Activated CD8-positive, alpha-beta memory T cell treated with anti-CD3 and anti-CD28 coated beads, Interleukin-2, amount 50 U/mL, for 4 hours (primary cell): ENCODE measurements around the gene CAP2.

ENCODE experiments used
- DNase-seq: peaks from one replicate; pipeline ENCODE4 v3.0.0-alpha.2; 2020

CAP2 gene, protein sequence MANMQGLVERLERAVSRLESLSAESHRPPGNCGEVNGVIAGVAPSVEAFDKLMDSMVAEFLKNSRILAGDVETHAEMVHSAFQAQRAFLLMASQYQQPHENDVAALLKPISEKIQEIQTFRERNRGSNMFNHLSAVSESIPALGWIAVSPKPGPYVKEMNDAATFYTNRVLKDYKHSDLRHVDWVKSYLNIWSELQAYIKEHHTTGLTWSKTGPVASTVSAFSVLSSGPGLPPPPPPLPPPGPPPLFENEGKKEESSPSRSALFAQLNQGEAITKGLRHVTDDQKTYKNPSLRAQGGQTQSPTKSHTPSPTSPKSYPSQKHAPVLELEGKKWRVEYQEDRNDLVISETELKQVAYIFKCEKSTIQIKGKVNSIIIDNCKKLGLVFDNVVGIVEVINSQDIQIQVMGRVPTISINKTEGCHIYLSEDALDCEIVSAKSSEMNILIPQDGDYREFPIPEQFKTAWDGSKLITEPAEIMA

DNA sequence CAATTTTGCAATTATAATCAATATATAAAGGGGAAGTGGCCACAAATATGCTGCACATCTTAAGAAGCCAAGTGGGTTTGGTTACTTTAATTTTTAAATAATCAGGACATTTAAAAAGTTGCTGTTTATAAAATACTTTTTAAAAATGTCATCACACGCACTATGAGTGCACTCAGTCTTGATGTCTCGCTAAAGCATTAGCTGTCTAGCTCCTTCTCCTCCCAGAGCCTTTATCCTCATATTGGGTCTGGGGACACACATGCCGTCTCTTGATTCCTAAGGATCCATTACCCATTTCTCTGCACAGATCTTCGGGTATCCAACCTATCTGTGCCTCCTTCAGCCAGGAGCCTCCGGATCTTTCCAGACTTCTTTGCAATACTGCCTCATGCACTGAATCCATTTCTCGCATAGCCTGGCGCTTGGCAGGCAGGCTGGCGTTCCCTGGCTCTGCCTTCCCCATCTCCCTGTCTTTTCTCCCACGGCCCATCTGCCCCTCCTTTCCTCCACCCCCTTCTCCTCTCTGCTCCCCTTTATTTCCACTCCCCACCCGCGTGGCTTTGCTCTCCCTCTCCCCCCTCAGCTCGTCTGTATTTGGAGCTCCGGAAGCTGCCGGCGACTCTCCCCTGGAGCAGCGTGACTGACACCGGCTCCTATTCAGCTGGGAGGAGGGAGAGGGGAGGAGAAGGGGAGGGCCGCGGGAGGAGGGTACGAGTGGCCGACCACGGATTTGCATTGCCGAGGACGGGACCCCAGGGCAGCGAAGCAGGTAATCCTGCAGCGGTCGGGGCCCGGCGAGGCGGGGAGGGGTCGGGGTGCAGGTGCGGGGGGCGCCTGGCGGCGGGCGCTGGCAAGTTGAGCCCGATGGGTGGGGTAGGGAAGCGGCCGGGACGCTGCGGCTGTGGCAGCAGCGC is at the start of gene CAP2:
TSS of gene CAP2 (plus strand) at position 618 of the 914 bp plus-strand sequence. CDS start 27,961 bp downstream, outside the sequence.
- no peak for DNase-seq

DNA sequence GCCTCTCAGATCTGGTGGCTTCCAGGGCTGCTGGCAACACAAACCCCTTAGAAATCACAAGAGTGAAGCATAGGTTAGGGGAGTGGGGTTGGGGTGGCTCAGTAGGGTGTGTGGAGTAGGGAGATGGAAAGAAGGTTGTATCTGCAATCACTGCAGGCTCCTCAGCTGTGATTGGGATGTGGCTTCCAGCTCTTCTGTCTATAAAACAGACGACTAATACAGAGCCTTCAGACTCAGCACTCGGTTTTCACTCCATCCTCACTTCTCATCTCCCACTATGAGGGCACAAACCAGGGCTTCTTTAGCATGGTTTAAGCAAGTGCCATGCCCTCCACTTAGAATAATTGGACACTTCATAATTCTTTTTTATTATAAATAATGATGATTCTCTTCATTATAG is 46.4 kb upstream of the CAP2 start:
- no peak for DNase-seq

DNA sequence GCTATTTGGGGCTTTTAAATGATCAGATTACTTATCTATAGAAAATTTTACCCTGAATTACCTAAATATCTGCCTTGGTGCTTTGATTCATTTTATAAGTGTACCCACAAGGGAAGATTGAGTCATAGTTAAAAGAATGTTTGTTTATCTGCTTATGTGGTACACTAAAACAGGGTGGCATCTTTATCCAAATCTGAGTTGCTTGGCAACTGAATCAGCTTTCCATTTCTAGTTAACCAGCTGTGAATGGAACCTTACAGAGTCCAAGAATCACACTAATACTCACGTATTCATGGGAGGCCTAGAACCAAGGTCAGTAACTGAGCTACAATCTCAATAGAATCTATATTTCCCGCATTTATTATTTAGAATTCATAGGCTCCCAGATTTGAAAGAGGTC is 44.0 kb upstream of the CAP2 start:
- no peak for DNase-seq

DNA sequence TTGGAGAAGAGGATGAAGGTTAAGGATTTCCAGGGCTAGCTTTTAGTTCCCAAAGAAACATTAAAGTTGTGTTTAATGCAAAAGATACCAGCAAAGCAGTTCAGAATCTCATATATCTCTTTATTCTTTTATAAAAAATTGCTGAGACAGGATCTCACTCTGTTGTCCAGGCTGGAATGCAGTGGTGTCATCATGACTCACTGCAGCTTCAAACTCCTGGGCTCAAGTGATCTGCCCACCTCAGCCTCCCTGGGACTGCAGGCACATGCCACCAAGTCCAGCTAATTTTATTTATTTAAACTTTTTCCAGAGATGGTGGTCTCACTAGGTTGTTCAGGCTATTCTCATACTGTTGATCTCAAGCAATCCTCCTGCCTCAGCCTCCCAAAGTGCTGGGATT is 41.1 kb upstream of the CAP2 start:
- no peak for DNase-seq

DNA sequence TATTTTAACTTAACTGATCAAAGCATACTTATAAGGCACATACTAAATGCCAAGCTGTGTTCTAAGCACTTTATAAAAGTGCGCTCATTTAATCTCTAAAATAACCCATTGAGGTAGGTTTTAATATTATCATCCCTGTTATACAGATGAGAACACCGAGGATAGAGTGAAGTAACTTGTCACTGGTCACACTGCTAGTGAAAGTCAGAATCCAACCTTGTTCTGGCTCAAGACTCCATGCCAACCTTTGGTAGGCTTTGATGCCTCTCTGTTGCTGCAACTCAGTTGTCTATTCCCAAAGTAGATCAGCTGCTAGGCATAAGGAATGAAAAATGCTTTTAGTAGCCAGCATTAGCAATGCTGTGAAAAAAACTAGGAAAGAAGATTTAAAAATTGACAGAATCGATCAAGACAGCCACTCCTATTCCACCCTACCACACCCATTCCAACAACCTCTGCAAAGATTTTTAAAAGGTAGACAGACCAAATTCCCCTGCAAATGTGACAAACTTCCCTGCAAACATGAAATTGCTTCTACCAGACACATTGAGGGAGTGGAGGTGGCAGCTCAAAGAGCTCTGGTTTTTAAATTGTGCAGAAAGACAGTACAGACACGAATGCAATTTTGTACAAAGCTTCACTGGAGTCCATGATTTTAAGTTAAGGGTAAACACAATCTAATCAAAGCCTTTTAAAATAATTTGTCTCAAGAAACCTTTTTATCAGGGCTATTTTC is 39.8 kb upstream of the CAP2 start:
- no peak for DNase-seq

DNA sequence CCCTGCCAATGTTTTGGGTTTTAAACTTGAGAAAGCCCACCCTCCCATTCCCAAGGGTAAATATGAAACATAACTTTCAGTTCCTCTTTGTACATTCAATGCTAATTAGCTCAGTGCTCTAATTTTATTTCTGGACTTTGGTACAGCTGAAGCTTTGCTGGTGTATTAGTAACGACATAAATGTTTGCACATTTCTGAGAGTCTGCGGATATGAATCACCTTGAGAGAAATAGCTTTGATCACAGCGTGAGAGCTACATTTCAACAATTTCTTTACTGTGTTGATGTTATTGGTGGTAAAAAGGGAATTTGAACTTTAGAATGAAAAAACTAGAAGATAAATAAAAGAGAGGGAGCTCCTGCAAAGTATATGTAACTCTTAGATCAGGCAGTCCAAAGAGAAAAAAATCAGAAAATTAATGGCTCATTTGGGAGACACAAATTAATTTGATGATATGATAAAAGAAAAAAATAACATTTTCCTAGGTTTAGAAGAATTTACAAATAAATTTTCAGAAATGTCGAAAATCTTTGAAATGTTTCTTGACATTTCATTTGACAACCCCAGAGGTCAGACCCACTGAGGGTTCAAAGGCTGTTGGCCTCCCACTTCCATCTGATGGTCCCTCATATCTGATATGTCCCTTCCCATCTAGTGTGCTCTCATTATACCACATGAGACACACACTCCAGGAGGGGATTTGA is 38.5 kb upstream of the CAP2 start:
- DNase-seq: no peak

DNA sequence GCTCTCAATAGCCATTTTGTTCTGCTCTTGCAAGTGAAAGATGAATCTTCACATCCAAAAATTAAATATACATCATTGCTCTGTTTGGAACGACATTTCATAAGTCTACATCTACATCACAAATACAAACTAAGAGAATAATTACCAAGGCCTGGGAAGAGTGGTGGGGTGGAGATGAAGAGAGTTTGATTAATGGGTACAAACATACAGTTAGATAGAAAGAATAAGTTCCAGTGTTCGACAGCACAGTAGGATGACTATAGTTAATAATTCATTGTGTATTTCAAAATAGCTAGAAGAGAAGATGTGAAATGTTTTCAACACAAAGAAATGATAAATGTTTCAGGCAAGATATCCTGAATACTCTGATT is 38.0 kb upstream of the CAP2 start:
- no peak for DNase-seq

DNA sequence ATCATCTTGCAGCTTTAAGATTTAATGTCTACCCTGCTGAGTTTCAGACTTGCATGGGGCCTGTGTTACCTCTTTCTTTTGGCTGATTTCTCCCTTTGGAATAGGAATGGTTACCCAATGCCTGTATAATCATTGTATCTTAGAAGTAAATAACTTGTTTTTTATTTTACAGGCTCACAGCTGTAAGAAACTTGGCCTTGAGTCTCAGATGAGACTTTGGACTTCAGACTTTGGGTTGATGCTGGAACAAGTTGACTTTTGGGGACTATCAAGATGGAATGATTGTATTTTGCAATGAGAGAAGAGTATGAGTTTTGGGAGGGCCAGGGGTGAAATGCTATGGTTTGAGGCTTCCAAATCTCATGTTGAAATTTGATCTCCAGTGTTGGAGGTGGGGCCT is 34.9 kb upstream of the CAP2 start:
- DNase-seq: no peak

DNA sequence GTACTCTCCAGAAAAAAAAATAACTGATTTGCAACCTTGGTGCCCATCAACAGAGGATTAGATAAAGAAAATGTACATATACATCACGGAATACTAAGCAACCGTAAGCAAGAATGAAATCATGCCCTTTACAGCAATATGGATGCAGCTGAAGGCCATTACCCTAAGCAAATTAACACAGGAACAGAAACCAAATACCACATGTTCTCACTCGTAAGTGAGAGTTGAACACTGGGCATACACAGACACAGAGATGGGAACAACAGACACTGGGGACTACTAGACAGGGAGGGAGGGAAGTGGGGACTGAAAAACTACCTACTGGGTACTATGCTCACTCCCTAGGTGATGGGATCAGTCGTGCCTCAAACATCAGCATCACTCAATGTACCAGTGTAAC is 32.8 kb upstream of the CAP2 start:
- DNase-seq: no peak

DNA sequence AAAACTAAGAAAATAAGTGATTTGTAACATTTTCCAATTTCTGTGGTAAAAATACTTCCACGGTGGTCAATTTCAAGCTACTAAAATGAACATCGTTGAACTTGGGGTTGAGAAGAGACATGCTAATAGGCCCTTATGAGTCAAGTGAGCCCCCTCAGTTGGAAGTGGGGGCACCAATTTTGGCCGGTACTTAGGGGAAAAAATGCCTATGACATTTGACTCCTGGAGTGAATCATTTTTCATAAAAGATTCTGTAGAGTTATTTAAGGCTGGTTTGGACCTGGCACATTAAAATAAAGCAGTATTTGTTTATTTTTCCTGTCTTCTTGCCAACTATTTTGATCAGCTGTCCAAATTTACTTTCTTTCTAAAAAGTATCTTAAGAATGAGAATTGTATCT is 32.4 kb upstream of the CAP2 start:
- DNase-seq: no peak

DNA sequence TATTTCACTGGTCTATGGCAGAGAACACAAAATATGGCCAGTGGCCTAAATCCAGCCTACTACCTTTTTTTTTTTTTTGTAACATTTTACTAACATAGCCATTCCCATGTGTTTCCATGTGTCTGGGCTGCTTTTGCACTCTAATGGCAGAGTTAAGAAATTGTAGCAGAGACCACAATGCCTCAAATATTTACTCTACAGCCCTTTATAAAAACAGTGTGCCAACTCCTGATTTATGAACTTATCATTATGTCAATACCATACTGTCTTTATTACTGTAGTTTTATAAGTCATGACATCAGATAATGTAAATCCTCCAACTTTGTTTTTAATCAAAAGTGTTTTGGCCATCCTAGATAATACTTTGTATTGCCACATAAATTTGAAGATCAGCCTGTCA is 27.4 kb upstream of the CAP2 start:
- DNase-seq: no peak

DNA sequence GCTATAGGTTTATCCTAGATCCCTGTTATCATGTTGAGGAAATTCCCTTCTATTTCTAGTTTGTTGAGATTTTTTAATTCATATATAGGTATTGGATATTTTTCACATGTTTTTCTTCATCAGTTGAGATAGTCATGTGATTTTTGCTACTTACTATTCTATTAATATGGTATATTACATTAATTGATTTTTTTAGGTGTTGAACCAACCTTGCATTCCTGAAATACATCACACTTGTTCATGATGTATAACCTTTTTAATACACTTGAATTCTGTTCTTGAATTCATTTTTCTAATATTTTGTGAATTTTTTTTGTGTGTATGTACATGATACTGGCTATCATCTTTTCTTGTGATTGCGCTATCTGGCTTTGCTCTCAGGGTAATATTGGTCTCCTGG is 25.5 kb upstream of the CAP2 start:
- DNase-seq: no peak

DNA sequence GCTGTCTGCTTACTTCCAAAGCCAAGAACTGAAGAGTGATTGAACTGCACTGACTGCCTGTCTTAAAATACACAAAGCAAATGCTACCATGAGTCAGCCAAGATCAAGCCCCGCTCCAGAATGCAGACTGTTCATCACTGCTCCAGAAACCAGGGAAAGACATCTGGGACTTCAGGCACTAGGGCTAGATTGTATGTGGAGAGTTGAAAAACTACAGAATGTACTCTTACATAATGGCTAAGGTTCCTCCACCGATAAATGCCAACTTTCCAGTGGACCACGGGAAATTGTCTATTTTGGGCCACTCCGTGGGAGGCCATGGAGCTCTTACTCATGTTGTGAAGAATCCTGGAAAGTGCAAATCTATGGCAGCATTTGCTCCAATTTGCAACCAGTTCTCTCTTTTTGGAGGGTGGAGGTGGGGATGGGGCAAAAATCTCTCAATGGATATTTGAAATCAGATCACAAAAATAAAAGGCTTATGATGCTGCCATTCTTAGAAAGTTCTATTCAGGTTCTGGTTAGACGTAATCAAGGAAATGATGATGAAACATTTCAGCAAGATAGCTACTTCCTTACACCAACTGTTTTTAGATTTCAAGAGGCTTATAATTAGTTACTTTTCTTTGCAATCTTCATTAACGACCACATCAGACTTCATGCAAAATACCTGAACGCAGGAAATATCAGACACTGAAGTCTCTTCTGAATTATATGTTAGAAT is 11.8 kb upstream of the CAP2 start:
- no peak for DNase-seq

DNA sequence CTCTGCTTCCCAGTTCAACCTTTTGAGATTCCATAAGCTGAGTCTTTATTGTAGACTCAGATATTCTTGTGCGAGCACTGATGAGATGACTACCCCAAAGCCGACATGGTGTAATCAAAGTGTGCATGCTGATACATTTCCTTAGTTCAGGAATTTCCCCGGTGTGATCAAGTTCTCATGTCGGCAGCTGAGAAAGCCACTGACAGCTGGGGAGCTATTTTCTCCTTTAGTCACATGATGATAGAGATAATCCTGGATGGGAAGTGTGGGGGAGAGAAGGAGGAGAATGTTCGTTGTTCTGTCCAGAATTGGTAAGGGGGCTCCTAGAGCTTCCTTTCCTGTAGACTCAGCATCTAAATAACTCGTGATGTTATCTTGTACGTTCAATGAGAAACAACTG is 7.7 kb upstream of the CAP2 start:
- DNase-seq: no peak

DNA sequence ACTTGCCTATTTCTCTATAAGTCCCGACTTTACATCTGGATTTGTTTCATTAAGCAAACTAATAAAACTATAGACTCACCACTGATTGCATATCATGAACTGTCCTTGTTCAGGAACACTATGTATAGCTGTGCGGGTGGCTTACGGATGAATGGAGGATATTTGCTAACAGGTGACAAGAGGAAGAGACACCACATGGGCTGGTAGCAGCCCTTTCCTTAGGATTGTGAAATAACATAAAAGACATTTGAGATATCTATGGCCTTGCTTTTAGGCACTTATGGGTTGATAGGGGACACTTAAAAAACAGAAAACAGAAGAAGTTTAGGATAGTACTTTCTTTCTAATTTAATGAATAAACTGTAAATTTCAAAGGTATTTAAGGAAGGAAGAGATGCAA is 5.0 kb upstream of the CAP2 start:
- DNase-seq: no peak

DNA sequence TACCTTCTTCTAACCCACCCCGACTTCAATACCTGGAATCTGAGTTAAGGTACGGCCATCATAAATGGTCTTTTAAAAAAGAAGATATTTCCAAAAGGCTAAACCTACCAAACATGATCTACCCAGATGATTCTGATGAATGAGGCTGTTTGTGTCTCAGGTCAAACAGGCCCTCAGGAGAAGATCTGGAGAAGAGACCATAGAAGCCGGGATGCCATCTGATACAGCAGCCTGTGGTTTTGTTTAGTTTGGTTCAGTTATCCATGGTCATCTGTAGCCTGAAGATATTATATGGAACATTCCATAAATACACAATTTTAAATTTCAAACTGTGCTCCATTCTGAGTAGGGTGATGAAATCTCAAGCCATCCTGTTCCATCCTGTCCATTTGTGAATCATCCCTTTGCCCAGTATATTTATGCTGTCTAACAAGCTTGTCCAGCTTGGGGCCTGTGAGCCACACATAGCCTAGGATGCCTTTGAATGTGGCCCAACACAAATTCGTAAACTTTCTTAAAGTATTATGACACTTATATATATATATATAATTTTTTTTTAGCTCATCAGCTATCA is 4.0 kb upstream of the CAP2 start:
- DNase-seq: no peak

DNA sequence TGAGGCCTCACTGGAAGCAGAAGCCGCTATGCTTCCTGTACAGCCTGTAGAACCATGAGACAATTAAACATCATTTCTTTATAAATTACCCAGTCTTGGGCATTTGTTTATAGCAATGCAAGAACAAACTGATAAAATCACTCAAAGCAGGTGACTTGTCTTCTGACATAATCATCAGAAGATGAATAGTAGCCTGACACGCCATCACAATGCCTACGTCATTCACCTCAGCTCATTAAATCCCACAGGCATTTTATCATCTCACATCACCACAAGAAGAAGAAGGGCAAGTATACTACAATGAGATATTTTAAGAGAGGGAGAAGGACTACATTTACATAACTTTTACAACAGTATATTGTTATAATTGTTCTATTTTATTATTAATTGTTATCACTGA is 3.1 kb upstream of the CAP2 start:
- no peak for DNase-seq

DNA sequence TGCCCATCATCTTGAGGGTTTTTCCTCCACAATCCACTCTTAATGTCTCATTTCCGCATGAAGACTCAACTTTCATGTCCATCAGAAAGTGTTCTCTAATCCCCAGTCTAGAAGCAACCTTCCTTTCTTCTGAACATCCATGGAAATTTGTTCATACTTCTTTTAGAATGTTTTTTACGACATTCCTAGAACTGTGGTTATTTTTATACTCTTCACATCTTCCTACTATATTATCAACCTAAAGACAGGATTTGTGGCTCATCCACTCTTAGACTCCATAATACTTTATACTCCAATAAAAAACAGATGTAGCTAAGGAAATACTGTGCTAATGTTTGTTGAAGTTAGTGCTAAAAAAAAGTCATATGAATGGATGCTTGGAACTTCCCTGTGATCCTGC is 1.4 kb upstream of the CAP2 start:
- DNase-seq: no peak

DNA sequence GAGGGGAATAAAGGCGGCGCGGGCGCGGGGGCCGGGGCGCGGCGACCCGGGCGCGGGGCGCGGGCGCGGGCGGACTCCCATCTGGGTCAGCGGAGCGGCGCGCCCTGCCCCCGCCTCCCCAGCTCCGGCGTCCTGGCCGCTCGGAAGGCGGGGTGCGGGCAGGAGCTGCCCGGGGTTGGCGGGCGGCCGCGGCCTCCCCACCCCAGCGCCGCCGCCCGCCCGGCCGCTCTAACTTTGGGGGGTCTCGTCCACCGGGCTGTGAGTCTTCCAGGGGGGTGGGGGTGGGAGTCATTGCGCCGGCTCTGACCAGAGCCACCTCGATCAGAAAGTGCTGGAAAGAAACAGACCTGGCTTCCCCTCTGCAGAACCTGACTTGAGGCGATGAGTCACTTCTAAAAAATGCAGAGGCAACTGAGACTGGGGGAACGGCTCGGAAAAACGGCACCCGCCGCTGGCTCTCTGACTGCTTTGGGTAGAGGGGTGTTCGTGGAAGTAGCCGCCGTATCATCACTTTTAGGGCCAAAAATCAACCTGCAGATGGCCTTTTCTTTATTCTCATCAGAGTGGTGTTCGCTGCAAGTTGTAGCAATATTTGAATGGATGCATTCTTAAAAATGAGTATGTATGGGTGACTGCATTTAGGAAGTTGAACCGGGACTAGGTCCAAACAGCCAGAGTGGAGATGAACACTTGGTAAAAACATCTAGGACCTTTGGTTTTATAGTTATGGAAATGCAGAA is 667 bp downstream of the CAP2 start:
- no peak for DNase-seq

DNA sequence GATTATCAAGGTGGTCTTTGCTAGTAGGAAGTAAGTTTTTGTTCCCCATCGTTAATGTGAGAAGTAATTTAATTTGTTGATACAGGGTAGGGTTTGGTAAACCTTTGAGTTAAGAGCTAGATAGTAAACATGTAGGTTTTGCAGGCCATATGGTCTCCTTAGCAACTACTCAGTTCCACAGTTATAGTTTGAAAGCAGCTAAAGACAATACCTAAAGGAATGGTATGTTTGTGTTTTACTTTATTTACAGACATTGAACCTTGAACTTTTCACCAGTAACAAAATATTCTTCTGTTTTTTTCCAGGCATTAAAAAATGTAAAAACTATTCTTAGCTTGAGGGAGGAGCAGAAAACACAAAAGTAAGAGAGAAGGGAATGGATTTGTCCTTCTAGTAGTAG is 1.7 kb downstream of the CAP2 start:
- DNase-seq: no peak

DNA sequence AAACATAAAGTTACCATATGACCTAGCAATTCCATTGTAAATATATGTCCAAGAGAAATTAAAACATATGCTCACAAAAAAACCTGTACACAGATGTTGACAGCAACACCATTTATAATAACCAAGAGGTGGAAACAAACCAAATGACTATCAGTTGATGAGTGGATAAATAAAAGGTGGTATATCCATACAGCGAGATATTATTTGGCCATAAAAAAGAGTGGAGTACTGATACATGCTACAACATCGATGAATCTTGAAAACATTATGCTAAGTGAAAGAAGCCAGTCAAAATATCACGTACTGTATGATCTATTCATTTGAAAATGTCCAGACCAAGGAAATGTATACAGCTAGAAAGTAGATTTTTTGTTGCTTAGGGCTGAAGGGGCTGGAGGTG is 2.9 kb downstream of the CAP2 start:
- no peak for DNase-seq
